IPS DF 19.7 (cell line): ENCODE results near the gene MUL1.
"Not testable (repeated sequence)": the region's sequence is repeated elsewhere in the genome, so short reads cannot be mapped to it uniquely, and the experiment has no call there.

ENCODE experiments used
- DNase-seq: peaks from one replicate; pipeline ENCODE4 v3.0.0-alpha.2; 2013; ENCODE audit warnings: low read depth, low spot score

The MUL1 gene

GRCh38 chr1:20507564-20508410 is at the start of gene MUL1:
MUL1 (minus strand) TSS chr1:20508151; CDS start chr1:20508024, 127 bp downstream.
- DNase-seq: peak; percentile 81

- DNase-seq: no peak
Measured at GRCh38 chr1:20555758-20556120, 47.8 kb upstream of the MUL1 start.

GRCh38 chr1:20555025-20555757 is 47.2 kb upstream of the MUL1 start:
- no peak for DNase-seq

GRCh38 chr1:20552728-20553445 is 44.9 kb upstream of the MUL1 start:
- no peak for DNase-seq

- DNase-seq: no peak
Measured at GRCh38 chr1:20551945-20552727, 44.2 kb upstream of the MUL1 start, which contains the start of gene FAM43B. FAM43B (plus strand) TSS chr1:20552573; CDS start chr1:20552974, 401 bp downstream.

GRCh38 chr1:20551161-20551560 is 43.2 kb upstream of the MUL1 start:
- DNase-seq: no peak

GRCh38 chr1:20546637-20547036 is 38.7 kb upstream of the MUL1 start:
- no peak for DNase-seq

GRCh38 chr1:20540281-20540680 is 32.3 kb upstream of the MUL1 start:
- no peak for DNase-seq

- DNase-seq: no peak
Measured at GRCh38 chr1:20538760-20539551, 31.0 kb upstream of the MUL1 start.

GRCh38 chr1:20538227-20538626 is 30.3 kb upstream of the MUL1 start:
- DNase-seq: no peak

GRCh38 chr1:20534659-20535417 is 26.9 kb upstream of the MUL1 start:
- no peak for DNase-seq

- no peak for DNase-seq
Measured at GRCh38 chr1:20533635-20534034, 25.7 kb upstream of the MUL1 start.

GRCh38 chr1:20530901-20531300 is 22.9 kb upstream of the MUL1 start:
- no peak for DNase-seq

- no peak for DNase-seq
Measured at GRCh38 chr1:20530306-20530705, 22.4 kb upstream of the MUL1 start.

GRCh38 chr1:20528221-20528620 is 20.3 kb upstream of the MUL1 start:
- DNase-seq: no peak

- DNase-seq: no peak
Measured at GRCh38 chr1:20526267-20526666, 18.3 kb upstream of the MUL1 start.

- DNase-seq: peak; percentile 45
Measured at GRCh38 chr1:20521960-20522861, 14.3 kb upstream of the MUL1 start.

GRCh38 chr1:20519609-20520262 is 11.8 kb upstream of the MUL1 start:
- DNase-seq: not testable (repeated sequence)
